Mesothelial cell of epicardium (in vitro differentiated cells): Measurements from ENCODE around the gene LIN37. TPM values are rescaled to one million over a fixed set of nuclear protein-coding genes. Genes with fewer than 3 reads are reported as not detected.

Experiments
- DNase-seq, 2 experiments: peaks; one replicate each; pipeline ENCODE4 v3.0.0; 2021; ENCODE audit warnings: low spot score in 2 of 2; ENCODE audit not compliant: unreplicated experiment in 2 of 2
- H3K27ac Mint-ChIP-seq: 2 replicates; pipeline ENCODE4 v1.8.0; 2021; ENCODE audit warnings: mixed read lengths
- H3K27me3 Mint-ChIP-seq: 2 replicates; pipeline ENCODE4 v1.8.0; 2021; ENCODE audit warnings: low read depth, mixed read lengths
- H3K36me3 Mint-ChIP-seq: 2 replicates; pipeline ENCODE4 v1.8.0; 2021; ENCODE audit warnings: mixed read lengths
- H3K4me1 Mint-ChIP-seq: 2 replicates; pipeline ENCODE4 v1.8.0; 2021; ENCODE audit warnings: mixed read lengths
- H3K4me3 Mint-ChIP-seq: 2 replicates; pipeline ENCODE4 v1.8.0; 2021; ENCODE audit warnings: mild to moderate bottlenecking, moderate library complexity, mixed read lengths
- H3K9me3 Mint-ChIP-seq: 2 replicates; pipeline ENCODE4 v1.8.0; 2021; ENCODE audit warnings: mixed read lengths
- CTCF ChIP-seq: fragments of 200-600 bp; sonication (generic); IDR thresholded peaks from one replicate; pipeline ENCODE4 v1.5.0; 2021; ENCODE audit warnings: antibody characterized with exemption; ENCODE audit not compliant: unreplicated experiment
- total RNA-seq: library from RNA; stranded (reverse); gene quantifications from 3 replicates; pipeline ENCODE4 v1.2.1, GENCODE V29; 2021

The LIN37 gene
- total RNA-seq, 1 donor from 2014 or later, result 12.0 TPM

DNA sequence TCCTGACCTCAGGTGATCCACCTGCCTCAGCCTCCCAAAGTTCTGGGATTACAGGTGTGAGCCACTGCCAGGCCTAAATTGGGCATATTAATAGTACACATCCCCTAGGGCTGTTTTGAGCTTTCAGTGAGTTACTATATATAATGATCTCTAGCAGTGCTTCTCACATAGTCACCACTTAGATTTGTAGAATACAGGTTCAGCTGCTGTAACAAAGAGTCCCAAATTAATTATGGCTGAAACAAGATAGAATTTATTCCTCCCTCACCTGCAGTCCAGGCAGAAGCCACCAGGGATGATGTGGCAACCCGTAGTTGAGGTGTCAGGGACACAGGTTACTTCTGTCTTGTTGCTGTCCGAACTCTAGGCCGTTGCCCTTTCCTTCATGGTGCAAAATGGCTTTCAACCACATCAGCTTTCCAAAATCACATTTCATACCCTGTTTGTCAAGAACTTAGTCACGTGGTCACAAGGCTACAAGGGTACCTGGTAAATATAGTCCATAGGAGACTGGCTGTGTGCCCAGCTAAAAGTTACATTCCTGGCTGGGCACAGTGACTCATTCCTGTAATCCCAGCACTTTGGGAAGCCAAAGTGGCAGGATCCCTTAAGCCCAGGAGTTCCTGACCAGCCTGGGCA lies 12.5 kb downstream of the LIN37 start:
- H3K27ac Mint-ChIP-seq, result no peak overlapping the region
- H3K9me3 Mint-ChIP-seq, result no peaks in the 10 kb centered on the region
- no peak for TF ChIP-seq CTCF
- no peak overlapping the region for H3K4me3 Mint-ChIP-seq
- peaks cover 5% of the 10 kb centered on the region for H3K27me3 Mint-ChIP-seq
- H3K4me1 Mint-ChIP-seq, result peaks cover 18% of the 10 kb centered on the region
- peaks cover 7% of the 10 kb centered on the region for H3K36me3 Mint-ChIP-seq
- DNase-seq, result no peak

GRCh38 chr19:35764432-35765315 lies 16.3 kb downstream of the LIN37 start:
- DNase-seq, result no peak
- Mint-ChIP-seq H3K36me3 (peaks cover 14% of the 10 kb centered on the region), H3K9me3 (no peaks in the 10 kb centered on the region), H3K27ac (no peak overlapping the region), H3K4me1 (peaks cover 3% of the 10 kb centered on the region), H3K4me3 (no peak overlapping the region), H3K27me3 (no peaks in the 10 kb centered on the region)
- no peak for TF ChIP-seq CTCF

DNA sequence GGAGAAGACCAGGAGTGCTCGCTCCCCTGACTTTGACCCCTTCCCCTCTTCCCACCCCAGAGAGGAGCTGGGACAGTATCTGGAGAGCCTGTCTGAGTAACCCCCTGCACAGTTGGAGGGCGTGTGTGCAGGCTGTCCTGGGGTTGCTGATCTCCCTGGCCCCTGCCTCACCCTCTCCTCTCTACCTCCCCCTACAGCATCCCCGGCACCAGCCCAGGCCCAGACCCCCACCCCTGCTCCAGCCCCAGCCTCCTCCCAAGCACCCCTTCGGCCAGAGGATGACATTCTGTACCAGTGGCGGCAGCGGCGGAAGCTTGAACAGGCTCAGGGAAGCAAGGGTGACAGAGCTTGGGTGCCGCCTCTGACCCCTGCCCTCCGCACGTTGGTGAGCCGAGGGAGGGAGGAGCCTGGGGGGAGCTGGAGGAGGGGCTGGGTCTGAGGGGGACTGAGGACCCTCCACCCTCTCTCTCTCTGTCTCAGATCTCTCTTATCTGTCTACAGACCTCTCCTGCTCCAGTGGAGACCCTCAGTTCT lies 18.3 kb downstream of the LIN37 start:
- H3K27ac Mint-ChIP-seq, result no peak overlapping the region
- no peaks in the 10 kb centered on the region for H3K9me3 Mint-ChIP-seq
- no peak overlapping the region for H3K4me3 Mint-ChIP-seq
- DNase-seq, result no peak
- peaks cover 15% of the 10 kb centered on the region for H3K36me3 Mint-ChIP-seq
- no peak for TF ChIP-seq CTCF
- H3K27me3 Mint-ChIP-seq, result no peaks in the 10 kb centered on the region
- H3K4me1 Mint-ChIP-seq, result peaks cover 3% of the 10 kb centered on the region

DNA sequence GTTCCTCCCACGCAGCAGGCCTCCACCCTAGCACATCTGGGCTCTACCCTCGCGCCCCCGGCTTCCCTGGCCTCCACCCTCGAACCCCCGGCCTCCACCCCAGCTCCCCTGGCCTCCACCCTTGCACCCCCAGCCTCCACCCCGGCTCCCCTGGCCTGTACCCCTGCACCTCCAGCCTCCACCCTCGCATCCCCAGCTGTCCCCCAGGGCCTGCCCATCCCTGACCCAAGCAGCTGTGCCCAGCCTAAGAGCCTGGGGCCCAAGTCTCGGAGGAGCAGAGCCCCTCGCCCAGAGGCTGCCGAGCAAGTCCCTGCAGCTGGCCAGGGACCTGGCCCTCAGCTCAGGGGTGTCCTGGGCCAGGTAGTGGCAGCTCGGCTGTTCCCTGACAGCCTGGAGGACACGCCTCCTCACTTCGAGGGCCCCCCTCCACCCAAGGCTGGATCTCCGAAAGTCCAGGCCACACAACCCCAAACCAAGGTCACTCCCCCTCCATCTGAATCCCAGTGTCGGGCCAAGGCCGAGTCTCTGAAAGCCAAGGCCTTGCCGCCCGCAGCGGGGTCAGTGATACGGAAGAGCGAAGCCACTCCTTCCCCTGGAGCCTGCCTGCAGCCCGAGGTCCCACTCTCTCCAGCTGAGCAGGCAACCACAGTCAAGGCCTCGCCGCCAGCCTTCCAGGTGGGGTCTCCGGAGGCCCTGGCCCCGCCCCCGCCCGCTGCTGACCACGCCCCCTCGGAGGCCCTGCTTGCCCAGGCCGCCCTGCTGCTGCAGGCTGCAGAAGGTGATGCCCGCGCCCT lies 19.1 kb downstream of the LIN37 start:
- no peak overlapping the region for H3K27ac Mint-ChIP-seq

More for the DNA sequence above, 19.1 kb downstream of the LIN37 start:
- no peak for DNase-seq
- Mint-ChIP-seq H3K27me3 (no peaks in the 10 kb centered on the region), H3K4me3 (no peak overlapping the region), H3K9me3 (no peaks in the 10 kb centered on the region), H3K36me3 (peaks cover 15% of the 10 kb centered on the region), H3K4me1 (peaks cover 3% of the 10 kb centered on the region)
- TF ChIP-seq CTCF, result no peak
